CD8-positive, alpha-beta memory T cell (primary cell): ENCODE data around the gene RAPGEF5. TPM values are rescaled to one million over a fixed set of nuclear protein-coding genes. Genes with fewer than 3 reads are reported as not detected.

Source experiments
- CTCF ChIA-PET: fragments of 350-600 bp; sonication (Branson Sonifier 250); formaldehyde crosslinking; loops from one replicate; lab custom pipeline; 2021; ENCODE audit warnings: antibody characterized with exemption; lab: Charles Lee
- POLR2A ChIA-PET: fragments of 350-600 bp; sonication (Branson Sonifier 250); formaldehyde crosslinking; loops from one replicate; lab custom pipeline; 2021; ENCODE audit warnings: antibody characterized with exemption; lab: Charles Lee
- DNase-seq, 5 donors: peaks; one replicate each; pipeline versions ENCODE4 v3.0.0 to v3.0.0-alpha.2; 2020 to 2022; ENCODE audit warnings: mixed read lengths in 1 of 5
- H3K27ac ChIP-seq: one replicate; pipeline ENCODE4 v1.7.0; 2013; ENCODE audit warnings: low read depth, mild to moderate bottlenecking, low read length, moderate library complexity
- H3K27me3 ChIP-seq: 2 replicates; pipeline ENCODE4 v1.7.0; 2013; ENCODE audit warnings: low read length, mild to moderate bottlenecking; ENCODE audit not compliant: insufficient read depth, poor library complexity, severe bottlenecking
- H3K36me3 ChIP-seq: 2 replicates; pipeline ENCODE4 v1.7.0; 2013; ENCODE audit warnings: mild to moderate bottlenecking, low read length, moderate library complexity; ENCODE audit not compliant: insufficient read depth
- H3K4me1 ChIP-seq: 2 replicates; pipeline ENCODE4 v1.7.0; 2013; ENCODE audit warnings: mild to moderate bottlenecking, low read length, moderate library complexity; ENCODE audit not compliant: insufficient read depth
- H3K4me3 ChIP-seq: 2 replicates; pipeline ENCODE4 v1.7.0; 2013; ENCODE audit warnings: mild to moderate bottlenecking, low read length
- H3K9me3 ChIP-seq: 2 replicates; pipeline ENCODE4 v1.7.0; 2013; ENCODE audit warnings: mild to moderate bottlenecking, low read length
- H3K27ac Mint-ChIP-seq, 8 donors: one replicate each; pipeline ENCODE4 v1.8.0; 2020 to 2021; ENCODE audit warnings: mixed read lengths in 8 of 8, mild to moderate bottlenecking in 6 of 8, inconsistent platforms in 3 of 8, moderate library complexity in 3 of 8
- H3K27me3 Mint-ChIP-seq, 2 donors: one replicate each; pipeline ENCODE4 v1.8.0; 2020 to 2021; ENCODE audit warnings: mixed read lengths in 2 of 2, mild to moderate bottlenecking in 1 of 2, moderate library complexity in 1 of 2
- H3K36me3 Mint-ChIP-seq, 3 donors: one replicate each; pipeline ENCODE4 v1.8.0; 2020 to 2021; ENCODE audit warnings: mixed read lengths in 3 of 3, inconsistent platforms in 1 of 3, mild to moderate bottlenecking in 1 of 3
- H3K4me1 Mint-ChIP-seq, 3 donors: one replicate each; pipeline ENCODE4 v1.8.0; 2020 to 2021; ENCODE audit warnings: mixed read lengths in 3 of 3, inconsistent platforms in 1 of 3, mild to moderate bottlenecking in 1 of 3
- H3K4me3 Mint-ChIP-seq, 7 donors: one replicate each; pipeline ENCODE4 v1.8.0; 2020 to 2021; ENCODE audit warnings: mixed read lengths in 7 of 7, mild to moderate bottlenecking in 6 of 7, moderate library complexity in 4 of 7, inconsistent platforms in 2 of 7
- H3K9me3 Mint-ChIP-seq, 5 donors: one replicate each; pipeline ENCODE4 v1.8.0; 2020 to 2022; ENCODE audit warnings: mixed read lengths in 5 of 5, mild to moderate bottlenecking in 3 of 5, moderate library complexity in 2 of 5, inconsistent platforms in 1 of 5
- polyA plus RNA-seq: library from polyadenylated mRNA; unstranded; fragments of 300-500 nt; fragmentation: Illumina TruSeq; gene quantifications from one replicate; pipeline ENCODE4 v1.2.3, GENCODE V29; 2021
- total RNA-seq, 2 experiments: library from RNA; stranded (reverse); gene quantifications; one replicate each; pipeline ENCODE4 v1.2.3, GENCODE V29; 2021

RAPGEF5 gene
- total and polyA plus RNA-seq, 3 experiments from 2014 or later: 0.13 to 0.86 (median 0.50) TPM

GRCh38 chr7:22231141-22231540, 125.8 kb downstream of the RAPGEF5 start:
- H3K4me1 Mint-ChIP-seq: no peaks in the 10 kb centered on the region
- H3K27ac Mint-ChIP-seq: no peak overlapping the region
- no peaks in the 10 kb centered on the region for H3K36me3 ChIP-seq
- H3K36me3 Mint-ChIP-seq: no peaks in the 10 kb centered on the region
- H3K27me3 Mint-ChIP-seq: peaks cover 0 to 20% of the 10 kb centered on the region in 2 donors
- CTCF ChIA-PET: no interaction called here
- no peaks in the 10 kb centered on the region for H3K4me1 ChIP-seq
- no peaks in the 10 kb centered on the region for H3K27me3 ChIP-seq
- H3K27ac ChIP-seq: no peak overlapping the region
- H3K4me3 Mint-ChIP-seq: no peak overlapping the region
- POLR2A ChIA-PET: no interaction called here
- H3K9me3 Mint-ChIP-seq: no peaks in the 10 kb centered on the region
- no peak for DNase-seq
- no peaks in the 10 kb centered on the region for H3K9me3 ChIP-seq
- no peak overlapping the region for H3K4me3 ChIP-seq

- ChIA-PET POLR2A (no interaction called here), CTCF (no interaction called here)
- Mint-ChIP-seq H3K27me3 (peaks cover 0 to 20% of the 10 kb centered on the region in 2 donors), H3K4me1 (no peaks in the 10 kb centered on the region), H3K4me3 (no peak overlapping the region), H3K27ac (no peak overlapping the region), H3K36me3 (no peaks in the 10 kb centered on the region), H3K9me3 (no peaks in the 10 kb centered on the region)
- Histone ChIP-seq H3K36me3 (no peaks in the 10 kb centered on the region), H3K4me3 (no peak overlapping the region), H3K27me3 (no peaks in the 10 kb centered on the region), H3K27ac (no peak overlapping the region), H3K9me3 (no peaks in the 10 kb centered on the region), H3K4me1 (no peaks in the 10 kb centered on the region)
- DNase-seq: no peak
Measured at GRCh38 chr7:22230238-22230637, 126.7 kb downstream of the RAPGEF5 start.

DNA sequence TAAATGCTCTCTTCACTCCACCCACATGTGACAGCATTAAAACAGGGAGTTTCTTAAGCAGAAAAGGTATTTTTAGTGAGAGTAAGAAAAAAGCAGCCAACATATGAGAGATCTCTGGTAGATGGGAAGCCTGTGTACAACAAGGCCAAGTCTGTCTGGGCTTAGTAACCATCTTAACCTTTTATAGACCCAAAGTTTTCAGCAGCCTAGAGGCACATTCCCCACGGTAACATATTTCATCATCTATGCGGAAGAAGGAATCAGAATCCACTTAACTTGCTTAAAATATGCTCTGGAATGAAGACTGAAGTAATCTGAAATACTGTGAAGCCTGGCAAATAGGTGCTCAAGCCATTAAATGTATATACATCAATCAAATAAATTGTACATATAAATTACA, 127.8 kb downstream of the RAPGEF5 start:
- no peak overlapping the region for H3K27ac ChIP-seq
- no peaks in the 10 kb centered on the region for H3K27me3 ChIP-seq
- no peak for DNase-seq
- Mint-ChIP-seq H3K9me3 (no peaks in the 10 kb centered on the region), H3K4me3 (no peak overlapping the region), H3K4me1 (no peaks in the 10 kb centered on the region), H3K27ac (no peak overlapping the region), H3K27me3 (peaks cover 0 to 20% of the 10 kb centered on the region in 2 donors), H3K36me3 (no peaks in the 10 kb centered on the region)
- H3K4me1 ChIP-seq: no peaks in the 10 kb centered on the region
- ChIA-PET CTCF (no interaction called here), POLR2A (no interaction called here)
- no peaks in the 10 kb centered on the region for H3K36me3 ChIP-seq
- H3K4me3 ChIP-seq: no peak overlapping the region
- H3K9me3 ChIP-seq: no peaks in the 10 kb centered on the region

DNA sequence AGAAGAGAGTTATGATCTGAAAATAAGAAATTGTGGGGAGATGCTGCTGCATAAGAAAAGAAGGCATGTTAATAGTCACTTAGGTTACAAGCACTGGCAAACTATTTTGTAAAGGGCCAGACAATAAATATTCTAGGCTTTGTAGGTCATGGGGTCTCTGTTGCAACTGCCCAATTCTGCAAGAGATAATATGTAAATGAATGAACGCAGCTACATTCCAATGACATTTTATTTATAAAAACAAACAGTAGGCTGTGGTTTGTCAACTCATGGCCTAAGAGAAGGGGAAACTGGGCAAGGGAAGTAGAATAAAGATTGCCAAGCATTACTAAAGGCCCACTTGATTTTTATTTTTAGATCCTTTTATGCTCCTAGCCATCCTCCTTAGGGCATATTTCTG, 133.1 kb downstream of the RAPGEF5 start:
- H3K4me3 ChIP-seq: no peak overlapping the region
- H3K27me3 ChIP-seq: no peaks in the 10 kb centered on the region
- DNase-seq: no peak
- Mint-ChIP-seq H3K4me3 (no peak overlapping the region), H3K9me3 (no peaks in the 10 kb centered on the region), H3K27ac (no peak overlapping the region), H3K27me3 (peaks cover 0 to 4% of the 10 kb centered on the region in 2 donors), H3K36me3 (no peaks in the 10 kb centered on the region), H3K4me1 (no peaks in the 10 kb centered on the region)
- POLR2A ChIA-PET: no interaction called here
- CTCF ChIA-PET: no interaction called here
- H3K27ac ChIP-seq: no peak overlapping the region
- H3K36me3 ChIP-seq: no peaks in the 10 kb centered on the region
- no peaks in the 10 kb centered on the region for H3K9me3 ChIP-seq
- H3K4me1 ChIP-seq: no peaks in the 10 kb centered on the region

- H3K4me3 ChIP-seq: no peak overlapping the region
- no peak for DNase-seq
- H3K4me1 ChIP-seq: no peaks in the 10 kb centered on the region
- Mint-ChIP-seq H3K4me1 (no peaks in the 10 kb centered on the region), H3K9me3 (no peaks in the 10 kb centered on the region), H3K36me3 (no peaks in the 10 kb centered on the region), H3K27ac (no peak overlapping the region), H3K4me3 (no peak overlapping the region), H3K27me3 (peaks cover 0 to 23% of the 10 kb centered on the region in 2 donors)
- no peaks in the 10 kb centered on the region for H3K36me3 ChIP-seq
- no peaks in the 10 kb centered on the region for H3K27me3 ChIP-seq
- ChIA-PET CTCF (no interaction called here), POLR2A (no interaction called here)
- no peak overlapping the region for H3K27ac ChIP-seq
- no peaks in the 10 kb centered on the region for H3K9me3 ChIP-seq
Measured at GRCh38 chr7:22220941-22221340, 136.0 kb downstream of the RAPGEF5 start.

- no peaks in the 10 kb centered on the region for H3K36me3 ChIP-seq
- no peaks in the 10 kb centered on the region for H3K36me3 Mint-ChIP-seq
- H3K27ac Mint-ChIP-seq: no peak overlapping the region
- no peak overlapping the region for H3K4me3 ChIP-seq
- ChIA-PET POLR2A (no interaction called here), CTCF (no interaction called here)
- H3K4me3 Mint-ChIP-seq: no peak overlapping the region
- no peak overlapping the region for H3K27ac ChIP-seq
- H3K9me3 ChIP-seq: no peaks in the 10 kb centered on the region
- no peaks in the 10 kb centered on the region for H3K9me3 Mint-ChIP-seq
- no peaks in the 10 kb centered on the region for H3K4me1 Mint-ChIP-seq
- H3K27me3 ChIP-seq: no peaks in the 10 kb centered on the region
- peaks cover 0 to 30% of the 10 kb centered on the region in 2 donors for H3K27me3 Mint-ChIP-seq
- no peaks in the 10 kb centered on the region for H3K4me1 ChIP-seq
- no peak for DNase-seq
Measured at GRCh38 chr7:22219739-22220493, 137.0 kb downstream of the RAPGEF5 start.

DNA sequence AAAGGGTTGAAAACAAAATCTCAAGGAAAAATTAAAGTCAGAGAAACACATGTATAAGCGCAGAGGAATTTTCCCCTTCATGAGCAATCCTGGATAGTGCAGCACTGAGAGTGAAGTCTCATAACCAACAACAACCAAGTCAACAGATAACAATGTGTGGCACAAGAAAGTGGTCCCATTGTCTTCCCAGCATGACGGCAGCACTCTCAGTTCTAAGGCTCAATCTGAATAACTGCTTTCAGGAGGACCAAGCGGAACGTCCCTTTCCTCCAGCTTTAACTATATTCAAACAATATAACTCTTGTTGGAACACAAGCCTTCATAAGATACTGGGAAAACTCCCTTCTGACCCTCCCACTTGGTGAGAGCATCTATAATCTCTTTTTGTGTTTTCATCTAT, 137.9 kb downstream of the RAPGEF5 start:
- no peaks in the 10 kb centered on the region for H3K9me3 Mint-ChIP-seq
- no peak for DNase-seq
- no peak overlapping the region for H3K4me3 ChIP-seq
- H3K4me1 Mint-ChIP-seq: no peaks in the 10 kb centered on the region
- no peaks in the 10 kb centered on the region for H3K27me3 ChIP-seq
- no peak overlapping the region for H3K4me3 Mint-ChIP-seq
- POLR2A ChIA-PET: no interaction called here
- H3K4me1 ChIP-seq: no peaks in the 10 kb centered on the region
- no peak overlapping the region for H3K27ac ChIP-seq
- peaks cover 0 to 33% of the 10 kb centered on the region in 2 donors for H3K27me3 Mint-ChIP-seq
- H3K36me3 Mint-ChIP-seq: no peaks in the 10 kb centered on the region
- CTCF ChIA-PET: no interaction called here
- H3K27ac Mint-ChIP-seq: no peak overlapping the region
- H3K36me3 ChIP-seq: no peaks in the 10 kb centered on the region
- no peaks in the 10 kb centered on the region for H3K9me3 ChIP-seq

DNA sequence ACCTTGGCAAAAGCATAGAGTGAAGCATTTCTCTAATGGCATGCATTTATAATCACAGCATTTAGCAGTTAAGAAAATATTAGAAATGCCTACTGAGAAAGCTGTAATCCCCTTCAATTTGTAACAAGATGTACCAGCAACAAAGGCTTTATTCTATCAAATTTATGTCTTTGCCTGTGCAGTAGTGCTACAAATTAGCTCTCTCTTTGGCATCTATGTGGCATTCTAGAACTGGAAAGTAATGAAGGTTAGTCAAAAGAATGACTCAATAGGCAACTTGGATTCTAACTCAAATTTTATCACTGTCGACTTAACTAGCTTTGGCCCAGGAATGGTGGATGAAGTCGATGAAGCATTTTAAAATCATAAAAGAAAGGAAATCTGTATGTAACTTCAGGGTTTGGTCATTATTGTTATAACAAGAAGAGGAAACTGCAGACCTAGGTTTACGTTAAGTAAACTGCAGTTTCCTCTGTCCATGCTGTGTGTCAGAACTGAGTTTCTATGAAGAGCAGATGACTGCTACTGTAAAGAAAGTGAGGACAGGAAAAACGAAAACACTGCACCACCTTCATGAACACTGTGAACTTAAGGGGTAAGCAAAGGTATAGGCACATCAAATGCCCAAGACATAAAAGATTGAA, 140.0 kb downstream of the RAPGEF5 start:
- ChIA-PET POLR2A (no interaction called here), CTCF (no interaction called here)
- Histone ChIP-seq H3K27me3 (no peaks in the 10 kb centered on the region), H3K4me1 (no peaks in the 10 kb centered on the region), H3K4me3 (no peak overlapping the region), H3K9me3 (no peaks in the 10 kb centered on the region), H3K27ac (no peak overlapping the region), H3K36me3 (no peaks in the 10 kb centered on the region)
- Mint-ChIP-seq H3K4me3 (no peak overlapping the region), H3K36me3 (no peaks in the 10 kb centered on the region), H3K27me3 (peaks cover 0 to 44% of the 10 kb centered on the region in 2 donors), H3K9me3 (no peaks in the 10 kb centered on the region), H3K4me1 (no peaks in the 10 kb centered on the region), H3K27ac (no peak overlapping the region)
- no peak for DNase-seq
